Fibroblast of skin of right biceps (primary cell): ENCODE data around the gene LEMD1.
"Not testable (repeated sequence)": the region's sequence is repeated elsewhere in the genome, so short reads cannot be mapped to it uniquely, and the experiment has no call there.

ENCODE experiments used
- DNase-seq: peaks from one replicate; pipeline ENCODE4 v3.0.0-alpha.2; 2013

LEMD1 gene

DNA sequence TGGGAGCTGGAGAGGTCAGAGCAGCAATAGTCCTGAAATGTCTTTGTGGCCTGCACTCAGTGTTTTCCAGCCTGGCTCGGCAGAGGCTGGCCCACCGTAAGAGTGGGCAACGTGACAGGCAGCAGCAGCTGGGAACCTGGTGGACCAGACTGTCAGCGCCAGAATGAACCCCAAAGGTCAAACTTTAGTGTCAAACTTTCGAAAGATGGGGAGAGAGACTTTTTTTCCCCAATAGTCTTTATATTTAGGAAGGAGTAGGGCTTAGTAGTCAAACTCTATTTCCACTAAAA is 23.7 kb upstream of the LEMD1 start:
- DNase-seq, result no peak

DNA sequence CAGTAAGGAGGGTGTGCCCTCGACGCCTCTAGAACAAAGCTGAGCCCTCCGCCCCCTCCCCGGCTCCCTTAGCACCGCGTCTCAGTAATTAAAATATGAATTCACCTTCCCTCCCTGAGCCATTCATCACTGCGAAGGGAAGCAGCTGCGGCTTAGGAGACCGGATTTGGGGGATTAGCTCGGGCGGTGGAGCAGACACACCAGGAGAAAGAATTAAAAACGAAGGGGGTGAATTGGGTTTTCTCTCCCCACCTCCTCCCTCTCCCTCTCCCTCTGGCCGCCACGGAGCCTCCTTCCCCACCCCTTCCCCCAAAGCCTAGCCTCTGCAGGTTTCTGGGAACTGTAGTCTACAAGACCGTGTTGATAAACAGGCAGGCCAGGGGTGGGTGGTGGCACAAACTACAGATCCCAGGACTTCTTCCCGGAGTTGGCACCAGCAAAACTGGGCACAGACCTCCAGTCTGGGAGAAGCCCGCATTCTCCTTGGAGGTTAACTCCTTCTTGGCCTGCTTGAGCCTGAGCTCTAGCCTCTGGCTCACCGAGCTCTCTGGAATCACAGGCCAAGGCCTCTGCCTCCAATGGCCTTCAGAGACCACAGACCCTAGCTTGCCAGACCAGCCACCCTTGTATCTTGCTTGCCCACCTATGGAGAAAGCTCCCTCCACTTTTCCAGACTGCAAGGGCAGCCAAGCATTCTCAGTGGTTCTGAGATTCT is 23.2 kb upstream of the LEMD1 start:
- peak; percentile 42 for DNase-seq

DNA sequence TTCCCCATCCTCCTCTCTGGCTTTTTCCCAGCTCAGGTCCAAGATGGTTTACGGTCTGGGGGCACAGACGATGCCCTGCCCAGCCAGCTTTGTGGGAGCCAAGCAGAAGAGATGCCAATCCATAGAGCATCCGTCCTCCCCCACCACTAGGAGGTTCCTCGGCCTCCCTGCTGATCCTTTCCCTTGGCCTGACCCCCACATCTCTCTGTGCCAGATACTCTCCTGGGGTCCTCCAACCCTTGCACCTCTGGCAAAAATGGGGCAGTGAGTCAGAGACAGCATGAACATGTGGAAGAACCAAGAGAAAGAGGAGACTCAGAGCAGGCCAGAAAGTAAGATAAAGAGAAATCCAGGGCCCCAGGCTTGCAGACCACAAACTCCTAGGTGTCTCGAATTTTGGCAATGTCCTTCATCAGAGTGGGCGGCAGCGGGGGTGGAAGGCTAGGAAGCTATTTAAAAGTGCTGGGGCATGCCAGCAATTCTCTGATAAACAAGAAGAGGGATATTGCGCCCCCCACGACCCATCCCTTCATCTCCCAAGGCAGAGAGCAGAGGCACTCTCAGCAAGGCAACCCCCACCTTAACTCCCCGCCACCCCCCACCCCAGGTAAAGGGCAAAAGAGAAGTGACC is 22.6 kb upstream of the LEMD1 start:
- no peak for DNase-seq

DNA sequence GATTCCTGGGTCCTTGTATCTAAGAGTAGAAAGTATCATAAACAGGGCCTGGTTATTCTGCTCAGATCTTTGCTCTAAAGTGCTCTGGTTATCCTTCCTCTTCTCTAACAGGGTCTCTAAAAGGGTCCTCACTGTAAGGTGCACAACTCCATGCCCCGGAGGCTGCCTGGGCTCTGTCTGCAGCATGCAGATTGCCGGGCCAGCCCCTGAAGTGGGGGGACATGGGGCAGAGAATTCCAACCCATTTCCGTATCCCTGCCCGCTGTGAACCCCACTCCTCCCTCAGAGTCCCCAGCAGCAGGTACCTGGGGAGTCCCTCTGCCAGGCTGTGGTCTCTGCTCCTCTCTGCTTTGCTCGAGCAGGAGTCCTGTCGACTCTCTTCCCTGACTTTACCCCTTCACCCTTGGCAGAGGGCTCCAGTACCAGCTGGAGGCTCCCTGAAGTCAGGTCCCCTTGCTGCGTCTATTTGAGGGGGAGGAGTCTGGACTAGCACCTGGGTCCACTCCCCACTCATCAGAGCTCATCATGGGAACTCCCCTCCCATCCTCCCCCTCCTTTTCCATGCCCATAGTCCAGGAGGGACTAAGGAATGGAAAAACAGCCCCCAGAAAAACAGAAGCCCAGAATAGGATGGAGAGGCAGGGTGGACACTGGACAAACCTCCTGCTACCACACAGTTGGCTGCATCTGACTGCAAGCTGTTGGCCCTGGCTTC is 21.9 kb upstream of the LEMD1 start:
- DNase-seq, result no peak

DNA sequence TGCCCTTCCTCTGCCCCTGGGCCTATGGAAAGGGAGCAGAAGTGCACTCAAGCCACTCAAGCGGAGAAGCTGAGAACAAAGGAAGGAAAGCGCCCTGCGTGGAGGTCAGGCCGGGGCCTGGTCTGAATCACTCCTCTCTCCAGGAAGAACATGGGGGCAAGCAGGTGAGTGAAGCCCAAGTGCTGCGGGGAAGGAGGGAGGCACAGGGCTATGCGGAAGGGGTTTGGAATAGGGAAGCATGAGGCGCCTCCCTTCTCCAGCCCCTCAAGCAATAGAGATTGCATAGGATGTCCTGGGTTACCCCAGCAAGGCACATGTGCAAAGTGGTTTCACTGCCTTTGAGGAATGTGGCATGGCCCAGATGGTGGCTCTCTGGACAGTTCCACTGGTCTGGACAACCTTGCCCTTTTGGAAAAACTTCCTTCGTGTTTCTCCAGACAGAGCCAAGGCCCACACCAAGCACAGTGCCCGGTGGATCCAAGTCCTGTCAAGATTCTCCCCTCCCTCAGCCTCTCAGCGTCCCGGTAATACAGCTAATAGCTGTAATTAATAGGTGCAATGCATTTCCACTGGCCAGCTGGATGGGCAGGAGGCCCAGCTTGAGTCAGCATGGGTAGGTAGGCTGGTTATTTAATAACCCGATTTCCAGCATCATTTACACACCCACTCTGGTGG is 20.3 kb upstream of the LEMD1 start:
- no peak for DNase-seq

DNA sequence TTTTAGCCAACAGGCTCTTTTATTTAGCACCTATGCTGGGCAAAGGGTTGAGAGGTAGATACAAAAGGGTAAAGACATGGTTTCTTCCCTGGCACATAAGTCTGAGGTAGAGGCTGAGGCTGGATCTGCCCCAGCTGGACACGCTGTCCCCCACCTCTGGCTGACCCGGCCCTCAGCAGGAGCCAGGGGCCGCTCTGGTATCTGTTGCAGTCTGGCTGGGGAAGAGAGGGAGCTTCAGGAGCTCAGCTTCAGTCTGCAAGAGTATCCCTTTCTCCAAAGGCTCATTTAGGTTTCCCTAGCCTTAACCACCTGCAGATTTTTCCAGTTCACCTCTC is 19.8 kb upstream of the LEMD1 start:
- DNase-seq, result no peak

DNA sequence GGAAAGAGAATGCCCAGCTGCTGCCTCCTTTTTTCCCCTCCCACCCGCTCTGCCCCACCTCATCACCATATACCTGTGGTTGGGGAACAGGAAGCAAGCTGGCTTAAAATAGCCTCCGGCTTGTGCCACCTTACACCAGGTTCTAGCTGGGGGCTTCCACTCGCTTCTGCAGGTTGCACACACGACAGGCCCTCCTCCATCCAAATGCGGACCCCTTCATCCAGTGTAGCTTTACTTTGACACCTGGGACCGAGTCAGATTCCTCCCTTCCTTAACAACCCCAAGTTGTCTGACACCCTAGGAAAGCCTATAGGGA is 19.4 kb upstream of the LEMD1 start:
- DNase-seq, result no peak

DNA sequence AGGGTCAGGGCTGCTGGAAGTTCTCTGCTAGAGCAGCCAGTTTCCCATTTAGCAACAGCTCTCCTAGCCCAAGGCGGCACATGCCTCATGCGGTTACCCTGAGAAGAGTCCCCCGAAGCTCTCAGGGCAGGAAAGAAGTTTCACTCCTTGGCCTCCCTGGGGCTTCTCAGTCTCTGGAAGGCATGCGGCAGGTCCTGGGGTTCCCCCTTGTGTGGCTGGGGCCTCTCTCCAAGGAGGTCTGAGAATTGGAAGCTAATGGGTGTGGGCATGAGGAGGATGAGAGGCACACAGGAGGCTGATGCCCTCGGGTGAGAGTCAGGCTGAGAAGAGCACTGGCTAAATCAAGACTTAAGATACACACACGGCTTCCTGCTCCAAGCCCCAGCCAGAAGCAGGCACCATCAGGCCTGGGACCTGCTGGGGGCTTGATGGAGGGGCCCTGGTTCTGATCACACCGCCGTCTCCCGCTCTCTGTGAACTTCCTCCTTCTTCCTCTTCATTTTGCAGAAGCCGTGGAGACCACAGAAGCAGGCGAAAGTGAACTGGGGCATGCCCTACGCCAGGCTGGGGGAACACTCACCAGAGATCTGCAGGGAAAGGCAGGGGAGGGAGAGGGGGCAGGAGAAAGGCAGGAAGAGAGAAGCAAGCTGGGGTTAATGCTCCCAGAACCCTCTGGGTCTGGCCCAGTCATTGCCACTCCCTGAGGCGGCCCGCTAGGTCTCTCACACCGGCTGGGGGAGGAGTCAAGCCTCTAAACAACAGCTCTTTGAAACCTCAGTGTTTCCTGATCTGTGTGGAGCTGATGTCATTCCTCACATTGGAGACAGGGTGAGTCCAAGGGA is 18.8 kb upstream of the LEMD1 start:
- DNase-seq, result peak; percentile 56

DNA sequence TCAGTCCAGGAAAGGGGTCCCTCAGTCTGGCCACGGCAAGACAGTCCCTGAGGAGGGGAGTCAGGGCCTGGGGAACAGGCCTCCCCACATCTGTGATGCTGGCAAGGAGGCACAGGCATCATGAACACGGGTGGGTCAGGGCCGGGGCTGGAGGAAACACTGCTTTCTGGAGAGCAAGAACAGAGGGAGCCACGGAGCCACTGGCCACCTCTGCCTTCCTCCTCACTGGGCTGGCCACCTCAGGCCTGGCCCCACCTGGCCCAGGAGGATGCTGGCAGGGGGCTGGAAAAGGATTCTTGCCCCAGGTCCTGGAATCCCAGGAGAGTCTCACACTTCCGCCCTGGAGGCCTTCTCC is 18.2 kb upstream of the LEMD1 start:
- no peak for DNase-seq

DNA sequence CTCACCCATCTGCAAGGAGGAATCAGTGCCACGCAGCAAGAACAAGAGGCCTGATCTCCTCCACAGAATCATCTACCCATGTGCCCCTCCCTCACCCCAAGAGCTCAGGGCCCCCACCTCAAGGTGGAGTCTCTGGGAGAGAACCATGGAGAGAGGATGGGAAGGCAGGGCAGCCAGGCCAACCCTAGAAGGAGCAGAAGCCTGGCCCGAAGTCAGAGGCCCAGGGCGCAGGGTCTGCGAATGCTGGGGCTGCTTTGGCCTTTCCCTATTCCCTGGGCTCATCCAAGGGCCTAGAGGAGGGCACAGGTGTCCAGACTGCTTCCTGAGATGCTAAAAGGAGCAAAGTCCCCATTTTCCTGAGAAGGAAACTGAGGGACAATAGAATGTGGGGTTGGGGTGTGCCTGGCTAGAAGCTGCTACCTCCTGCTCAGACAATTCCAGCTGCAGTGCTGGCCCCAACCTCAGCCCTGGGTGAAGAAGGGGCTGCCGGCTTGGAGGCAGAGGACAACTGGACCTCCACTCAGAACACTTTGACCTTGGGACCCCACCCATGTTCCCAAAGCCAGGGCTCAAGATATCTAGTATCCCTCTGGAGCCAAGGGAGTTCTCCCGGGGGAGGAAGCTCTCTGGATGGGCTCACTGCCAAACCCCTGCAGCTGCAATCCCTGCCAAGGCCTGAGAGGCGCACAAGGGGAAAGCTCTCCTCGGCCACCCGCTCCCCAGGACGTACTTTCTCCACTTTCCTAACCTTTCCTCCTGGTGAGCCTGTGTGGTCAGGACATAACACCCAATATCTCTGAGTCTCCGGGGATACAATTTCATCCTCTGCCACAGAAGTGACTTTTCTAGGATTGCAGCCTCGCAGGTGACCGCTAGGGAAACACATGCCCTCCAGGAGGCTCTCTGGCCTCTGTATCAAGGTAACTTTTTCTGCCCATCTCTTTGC is 16.6 kb upstream of the LEMD1 start:
- peak; percentile 70 for DNase-seq

DNA sequence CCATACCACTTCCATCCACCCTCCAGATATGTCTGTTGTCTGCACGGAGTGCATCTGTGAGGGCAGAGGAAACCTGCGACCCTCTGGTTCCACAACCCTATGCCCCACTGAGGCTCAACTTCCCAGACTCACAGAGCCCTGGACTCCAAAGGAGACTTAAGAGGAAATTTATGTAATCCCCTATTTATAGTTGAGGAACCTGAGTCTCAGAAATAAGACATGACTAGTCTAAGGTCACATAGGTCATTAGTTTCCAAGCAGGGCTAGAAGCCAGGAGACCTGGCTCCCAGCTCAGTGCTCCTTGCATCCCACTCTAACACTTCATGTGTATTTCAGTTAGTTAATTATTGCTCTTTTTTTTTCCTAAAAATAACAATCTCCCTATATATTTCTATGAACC is 15.7 kb upstream of the LEMD1 start:
- DNase-seq, result no peak

DNA sequence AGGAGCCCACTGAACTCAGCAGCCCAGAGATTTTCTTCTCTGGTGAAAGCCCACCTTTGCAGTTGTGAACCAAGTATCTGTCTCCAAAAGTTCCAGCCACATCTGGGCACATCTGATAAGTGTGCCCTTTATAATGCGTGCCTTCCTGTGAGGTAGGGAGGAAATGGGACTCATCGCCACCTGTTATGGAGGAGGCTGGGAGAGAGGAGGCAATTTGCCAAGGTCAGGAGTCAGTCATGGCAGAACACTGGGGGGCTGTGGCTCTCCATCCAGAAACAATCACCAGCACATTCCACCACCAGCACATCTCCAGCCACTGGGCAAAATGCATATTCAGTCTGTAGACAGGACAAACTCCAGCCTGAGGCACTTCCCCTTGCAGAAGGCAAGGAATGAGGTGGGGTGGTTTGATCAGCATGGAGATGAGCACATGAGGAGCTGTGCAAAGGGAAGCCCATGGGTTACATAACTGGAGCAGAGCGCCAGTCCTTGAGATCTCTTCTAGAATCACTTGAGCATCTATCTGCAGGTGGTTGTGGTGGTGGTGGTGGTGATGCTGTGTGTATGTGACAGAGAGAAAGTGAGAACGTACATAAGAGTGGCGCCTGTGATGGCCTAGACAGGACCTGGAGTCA is 15.0 kb upstream of the LEMD1 start:
- no peak for DNase-seq

DNA sequence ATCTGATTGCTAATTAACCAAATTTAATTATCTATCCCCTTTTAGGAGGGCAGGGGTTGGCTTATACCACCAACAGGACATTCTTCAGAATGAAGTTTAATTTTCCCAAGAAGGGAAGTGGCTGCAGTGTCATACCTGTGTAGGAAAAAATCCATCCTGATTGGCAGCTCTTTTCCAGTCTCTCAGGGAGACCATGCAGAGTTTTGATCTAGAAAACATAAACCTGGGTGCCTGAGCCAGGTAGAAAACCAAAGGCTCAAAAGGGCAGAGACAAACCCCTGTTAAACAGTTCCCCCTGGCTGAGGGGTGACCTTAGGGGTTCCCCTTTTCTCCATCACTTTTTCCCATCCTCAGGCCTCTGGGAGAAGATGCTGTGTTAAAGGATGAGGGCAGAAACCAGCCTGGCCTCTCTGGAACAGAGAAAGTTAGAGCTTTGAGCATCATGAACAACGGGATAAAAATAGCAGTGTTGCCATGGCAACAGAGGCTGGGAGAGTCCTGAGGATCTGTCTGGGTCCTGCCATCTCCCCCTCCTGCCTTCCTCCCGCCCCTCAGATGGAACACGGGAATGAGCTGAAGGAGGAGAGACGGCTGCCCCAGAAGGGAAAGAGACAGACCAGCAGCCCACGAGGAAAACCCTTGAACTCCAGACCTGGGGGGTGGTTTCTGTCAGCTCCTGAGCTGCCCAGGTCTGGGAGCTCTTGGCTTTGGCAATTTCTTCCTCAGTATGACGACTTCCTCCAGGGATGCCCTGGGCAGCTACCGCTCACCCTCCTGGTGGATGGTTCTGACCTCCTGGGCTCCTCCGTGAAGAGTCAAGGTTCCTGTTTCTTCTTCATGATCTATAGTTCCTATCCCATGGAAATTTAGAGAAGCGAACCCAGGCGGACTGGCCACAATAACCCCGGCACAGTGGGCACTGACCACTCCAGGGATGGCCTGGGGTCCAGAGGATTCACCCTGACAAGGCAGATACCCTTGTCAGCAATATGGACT is 14.0 kb upstream of the LEMD1 start:
- no peak for DNase-seq

DNA sequence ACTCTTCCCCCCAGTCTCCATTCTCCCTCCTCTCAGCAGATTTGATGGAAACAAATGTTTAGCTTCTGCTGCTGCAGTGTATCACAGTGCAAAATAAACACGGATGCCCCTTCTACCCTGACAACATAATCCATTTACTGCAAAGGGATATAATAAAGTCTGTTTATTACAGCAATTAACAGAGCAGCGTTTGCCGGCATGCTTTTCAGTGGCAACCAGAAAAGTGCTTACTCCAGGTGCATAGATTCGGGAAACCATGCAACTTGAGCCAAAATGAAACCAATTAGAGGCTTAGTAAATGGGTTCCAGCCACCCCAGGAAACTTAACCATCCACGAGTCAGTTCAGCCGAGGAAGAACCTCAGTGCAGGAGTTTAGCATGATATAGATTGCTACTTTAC is 12.9 kb upstream of the LEMD1 start:
- no peak for DNase-seq

DNA sequence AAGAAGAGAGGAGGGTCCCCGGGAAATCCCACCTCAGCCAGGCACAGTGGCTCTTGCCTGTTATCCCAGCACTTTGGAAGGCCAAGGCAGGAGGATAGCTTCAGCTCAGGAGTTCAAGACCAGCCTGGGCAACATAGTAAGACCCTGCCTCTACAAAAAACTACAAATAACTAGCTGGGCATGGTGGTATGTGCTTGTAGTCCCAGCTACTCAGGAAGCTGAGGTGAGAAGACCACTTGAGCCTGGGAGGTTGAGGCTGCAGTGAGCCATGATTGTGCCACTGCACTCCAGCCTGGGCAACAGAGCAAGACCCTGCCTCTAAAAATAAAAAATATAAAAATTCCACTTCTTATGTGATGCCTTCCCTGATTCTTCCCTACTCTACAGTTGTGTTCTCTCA is 10.8 kb upstream of the LEMD1 start:
- DNase-seq, result not testable (repeated sequence)

DNA sequence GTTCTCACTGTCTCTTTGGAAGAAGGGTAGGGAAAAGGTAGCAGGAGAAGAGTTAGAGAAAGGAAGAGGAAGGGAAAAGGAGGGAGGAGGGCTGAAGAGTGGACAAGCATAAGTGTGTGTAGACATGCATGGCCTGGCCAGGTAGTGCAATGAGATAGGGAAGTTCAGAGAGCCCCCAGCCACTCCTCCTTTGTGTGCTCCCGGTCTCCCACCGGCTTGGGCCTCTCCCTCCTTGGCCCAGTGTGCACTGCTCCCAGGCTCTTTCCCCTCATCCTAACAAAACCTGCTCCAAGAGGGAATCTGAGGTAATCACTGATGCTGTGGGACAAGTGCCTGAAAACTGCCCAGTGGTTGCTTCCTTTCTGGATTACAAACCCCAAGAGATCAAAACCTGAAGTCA is 10.3 kb upstream of the LEMD1 start:
- DNase-seq, result no peak

DNA sequence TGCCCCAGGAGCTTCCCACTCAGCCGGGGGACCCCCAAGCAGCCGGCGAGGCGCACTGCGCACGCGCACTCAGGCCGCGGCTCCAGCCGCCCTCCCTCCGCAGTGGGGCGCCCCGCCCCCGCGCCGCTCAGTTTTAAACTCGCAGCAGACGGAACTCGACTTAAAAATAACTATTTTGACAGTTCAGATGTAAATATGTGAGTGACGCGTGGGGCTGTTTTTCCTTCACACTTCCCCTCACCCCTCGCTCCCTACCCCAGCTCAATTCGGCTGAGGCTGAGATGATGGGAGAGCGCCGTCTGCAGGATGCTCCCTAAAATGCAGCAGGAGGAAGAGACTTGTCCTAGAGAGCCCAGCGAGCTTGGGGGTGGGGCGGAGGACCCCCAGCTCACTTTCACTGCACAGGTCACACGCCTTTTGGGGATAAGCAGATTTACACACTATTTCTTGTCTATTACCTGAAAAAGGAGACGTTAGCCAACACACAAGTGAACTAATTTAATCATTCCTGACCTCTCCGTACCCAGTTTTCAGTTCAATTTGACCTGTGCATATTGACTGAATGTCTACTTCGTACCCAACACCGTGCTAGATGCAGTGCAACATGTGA is 8.9 kb upstream of the LEMD1 start:
- DNase-seq, result peak; percentile 47

DNA sequence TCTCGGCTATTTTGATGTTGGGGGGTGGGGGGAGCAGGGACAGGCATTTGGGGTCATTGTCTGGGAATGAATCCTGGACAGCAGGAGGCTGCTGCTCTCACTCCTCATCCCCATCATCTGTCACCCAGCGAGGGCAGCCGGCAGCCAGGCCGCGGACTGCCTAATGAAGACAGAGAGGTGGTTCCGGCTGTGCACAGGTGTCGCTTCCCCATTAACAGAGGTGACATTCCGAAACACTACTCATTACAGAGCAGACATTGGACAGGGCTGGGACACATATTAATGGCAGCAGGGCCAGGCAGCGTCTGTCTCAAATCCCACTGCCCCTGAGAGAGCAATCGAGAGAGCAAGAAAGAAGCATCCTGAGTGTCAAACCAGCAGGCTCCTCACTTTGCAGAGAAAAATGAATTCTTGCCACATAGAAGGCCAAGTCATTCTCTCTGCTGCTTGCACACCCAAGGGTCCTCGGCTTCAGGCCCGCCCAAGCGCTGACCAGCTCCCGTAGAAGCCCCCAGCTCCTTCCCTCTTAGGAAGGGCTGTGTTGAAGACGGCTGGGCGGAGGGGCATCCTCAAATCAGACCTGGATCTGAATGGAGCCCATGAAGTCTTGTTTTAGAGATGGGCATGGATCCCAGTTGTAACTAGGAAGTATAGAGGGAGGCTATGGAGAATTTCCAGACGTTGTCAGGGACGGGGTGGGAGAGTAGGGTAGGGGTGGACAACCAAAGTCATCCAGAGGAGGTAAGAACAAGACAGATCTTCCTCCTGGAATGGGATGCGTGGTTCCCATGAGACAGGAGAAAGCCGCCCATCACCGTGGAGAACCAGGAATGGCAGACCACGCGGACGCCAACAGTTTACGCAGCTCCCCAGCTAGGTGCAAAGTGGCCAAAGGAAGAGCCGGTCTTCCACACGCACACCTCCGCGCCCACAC is 8.2 kb upstream of the LEMD1 start:
- DNase-seq, result no peak
